Subcutaneous abdominal adipose tissue (tissue), 5 donors: ENCODE data around the gene TBC1D21.

ENCODE experiments used
- H3K27ac ChIP-seq: one replicate; pipeline ENCODE4 v1.7.0; 2013; ENCODE audit warnings: low read depth, mild to moderate bottlenecking, inconsistent platforms, low read length, moderate library complexity
- H3K27me3 ChIP-seq, 5 donors: one replicate each; pipeline ENCODE4 v1.7.0; 2013; ENCODE audit warnings: low read length in 5 of 5, inconsistent platforms in 1 of 5; ENCODE audit not compliant: control insufficient read depth in 5 of 5, insufficient read depth in 4 of 5
- H3K36me3 ChIP-seq, 5 donors: one replicate each; pipeline ENCODE4 v1.7.0; 2013; ENCODE audit warnings: low read length in 5 of 5; ENCODE audit not compliant: control insufficient read depth in 5 of 5, insufficient read depth in 5 of 5
- H3K4me1 ChIP-seq, 5 donors: one replicate each; pipeline ENCODE4 v1.7.0; 2013; ENCODE audit warnings: low read length in 5 of 5, mild to moderate bottlenecking in 3 of 5, moderate library complexity in 1 of 5; ENCODE audit not compliant: control insufficient read depth in 5 of 5, insufficient read depth in 5 of 5
- H3K4me3 ChIP-seq, 5 donors: one replicate each; pipeline ENCODE4 v1.7.0; 2013; ENCODE audit warnings: low read length in 5 of 5, low read depth in 1 of 5
- H3K9ac ChIP-seq, 5 donors: one replicate each; pipeline ENCODE4 v1.7.0; 2013; ENCODE audit warnings: low read length in 5 of 5, mild to moderate bottlenecking in 4 of 5, moderate library complexity in 3 of 5
- H3K9me3 ChIP-seq, 5 donors: one replicate each; pipeline ENCODE4 v1.7.0; 2013; ENCODE audit warnings: low read length in 5 of 5; ENCODE audit not compliant: control insufficient read depth in 5 of 5
- donor health status: healthy.
- donor health status: healthy.
- donor health status: healthy.
- donor health status: healthy.
- donor health status: healthy.

Gene TBC1D21, protein sequence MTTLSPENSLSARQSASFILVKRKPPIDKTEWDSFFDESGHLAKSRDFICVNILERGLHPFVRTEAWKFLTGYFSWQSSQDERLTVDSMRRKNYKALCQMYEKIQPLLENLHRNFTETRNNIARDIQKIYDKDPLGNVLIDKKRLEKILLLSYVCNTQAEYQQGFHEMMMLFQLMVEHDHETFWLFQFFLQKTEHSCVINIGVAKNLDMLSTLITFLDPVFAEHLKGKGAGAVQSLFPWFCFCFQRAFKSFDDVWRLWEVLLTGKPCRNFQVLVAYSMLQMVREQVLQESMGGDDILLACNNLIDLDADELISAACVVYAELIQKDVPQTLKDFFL

DNA sequence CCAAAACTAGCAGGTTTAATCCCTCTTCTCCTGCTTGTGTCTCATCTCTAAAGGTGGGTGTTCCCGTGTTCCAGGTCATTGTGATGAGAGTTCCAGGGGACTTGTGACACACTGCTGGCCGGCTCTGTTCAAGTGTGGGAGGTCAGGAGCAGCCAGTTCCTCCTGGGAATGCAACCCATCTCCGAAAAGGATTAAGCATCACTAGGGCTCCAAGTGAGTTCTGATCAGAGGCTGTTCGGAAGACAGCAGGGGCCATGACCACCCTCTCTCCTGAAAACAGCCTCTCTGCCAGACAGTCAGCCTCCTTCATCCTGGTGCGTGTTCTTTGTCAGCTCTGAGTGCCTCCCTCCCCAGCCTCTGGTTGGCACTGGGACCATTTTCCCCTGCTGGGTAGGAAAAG, at the start of gene TBC1D21:
TBC1D21 (plus strand) TSS at position 109 of the 400 bp plus-strand sequence; CDS start at position 255, 146 bp downstream.
- Histone ChIP-seq H3K4me3 (no peak within 1 kb of the TSS), H3K27ac (no peak within 1 kb of the TSS), H3K9me3 (peaks cover 0 to 4% (median 0%) of the 10 kb centered on the region in 5 donors), H3K27me3 (peaks cover 14 to 33% (median 19%) of the 10 kb centered on the region in 5 donors), H3K4me1 (peaks cover 0 to 9% (median 1%) of the 10 kb centered on the region in 5 donors), H3K36me3 (no peaks in the 10 kb centered on the region), H3K9ac (no peak within 1 kb of the TSS)

- Histone ChIP-seq H3K9me3 (no peaks in the 10 kb centered on the region), H3K27me3 (peaks cover 0 to 22% (median 6%) of the 10 kb centered on the region in 5 donors), H3K4me3 (no peak overlapping the region), H3K27ac (no peak overlapping the region), H3K4me1 (no peaks in the 10 kb centered on the region), H3K9ac (no peak overlapping the region), H3K36me3 (no peaks in the 10 kb centered on the region)
These were observed 46.6 kb upstream of the TBC1D21 start for GRCh38 chr15:73826711-73827251.

- peaks cover 0 to 23% (median 5%) of the 10 kb centered on the region in 5 donors for H3K27me3 ChIP-seq
- H3K4me3 ChIP-seq = no peak overlapping the region
- H3K36me3 ChIP-seq = no peaks in the 10 kb centered on the region
- H3K27ac ChIP-seq = no peak overlapping the region
- H3K9ac ChIP-seq = no peak overlapping the region
- no peaks in the 10 kb centered on the region for H3K9me3 ChIP-seq
- H3K4me1 ChIP-seq = no peaks in the 10 kb centered on the region
These were observed 43.8 kb upstream of the TBC1D21 start for GRCh38 chr15:73829523-73829922.

GRCh38 chr15:73832657-73833056, 40.7 kb upstream of the TBC1D21 start:
- Histone ChIP-seq H3K36me3 (no peaks in the 10 kb centered on the region), H3K9me3 (no peaks in the 10 kb centered on the region), H3K27ac (no peak overlapping the region), H3K4me3 (no peak overlapping the region), H3K4me1 (no peaks in the 10 kb centered on the region), H3K27me3 (peaks cover 0 to 35% (median 10%) of the 10 kb centered on the region in 5 donors), H3K9ac (no peak overlapping the region)

- Histone ChIP-seq H3K36me3 (no peaks in the 10 kb centered on the region), H3K9ac (no peak overlapping the region), H3K9me3 (no peaks in the 10 kb centered on the region), H3K27ac (no peak overlapping the region), H3K4me1 (peaks cover 0 to 8% (median 4%) of the 10 kb centered on the region in 5 donors), H3K27me3 (peaks cover 0 to 46% (median 26%) of the 10 kb centered on the region in 5 donors), H3K4me3 (no peak overlapping the region)
These were observed 36.5 kb upstream of the TBC1D21 start for GRCh38 chr15:73836845-73837244.

- no peaks in the 10 kb centered on the region for H3K9me3 ChIP-seq
- no peaks in the 10 kb centered on the region for H3K36me3 ChIP-seq
- H3K27ac ChIP-seq = no peak overlapping the region
- no peak overlapping the region for H3K9ac ChIP-seq
- H3K4me1 ChIP-seq = peaks cover 0 to 8% (median 4%) of the 10 kb centered on the region in 5 donors
- no peak overlapping the region for H3K4me3 ChIP-seq
- H3K27me3 ChIP-seq = peaks cover 0 to 50% (median 28%) of the 10 kb centered on the region in 5 donors
These were observed 34.4 kb upstream of the TBC1D21 start for GRCh38 chr15:73838831-73839426.

GRCh38 chr15:73839699-73840377, 33.5 kb upstream of the TBC1D21 start:
- peaks cover 0 to 8% (median 4%) of the 10 kb centered on the region in 5 donors for H3K4me1 ChIP-seq
- peaks cover 0 to 50% (median 28%) of the 10 kb centered on the region in 5 donors for H3K27me3 ChIP-seq
- H3K9me3 ChIP-seq = no peaks in the 10 kb centered on the region
- no peak overlapping the region for H3K9ac ChIP-seq
- H3K27ac ChIP-seq = no peak overlapping the region
- no peak overlapping the region for H3K4me3 ChIP-seq
- no peaks in the 10 kb centered on the region for H3K36me3 ChIP-seq

GRCh38 chr15:73840771-73841170, 32.6 kb upstream of the TBC1D21 start:
- peaks cover 0 to 8% (median 4%) of the 10 kb centered on the region in 5 donors for H3K4me1 ChIP-seq
- no peaks in the 10 kb centered on the region for H3K36me3 ChIP-seq
- no peaks in the 10 kb centered on the region for H3K9me3 ChIP-seq
- H3K9ac ChIP-seq = no peak overlapping the region
- no peak overlapping the region for H3K27ac ChIP-seq
- peaks cover 0 to 44% (median 25%) of the 10 kb centered on the region in 5 donors for H3K27me3 ChIP-seq
- H3K4me3 ChIP-seq = no peak overlapping the region

GRCh38 chr15:73841756-73842725, 31.3 kb upstream of the TBC1D21 start:
- Histone ChIP-seq H3K4me3 (no peak overlapping the region), H3K27ac (no peak overlapping the region), H3K27me3 (peaks cover 0 to 35% (median 25%) of the 10 kb centered on the region in 5 donors), H3K9ac (no peak overlapping the region), H3K9me3 (no peaks in the 10 kb centered on the region), H3K4me1 (peaks cover 0 to 8% (median 4%) of the 10 kb centered on the region in 5 donors), H3K36me3 (no peaks in the 10 kb centered on the region)
